AG04449 (cell line): ENCODE results near the gene P4HA2.

Source experiments
- CTCF ChIA-PET: fragments of 350-600 bp; formaldehyde crosslinking; extraction: SDS; loops from one replicate; lab custom pipeline; 2021; ENCODE audit warnings: antibody characterized with exemption; lab: Yijun Ruan, JAX
- POLR2A ChIA-PET: fragments of 400-600, 350-600 bp; formaldehyde crosslinking; extraction: SDS; loops from one replicate; lab custom pipeline; 2020; ENCODE audit warnings: antibody characterized with exemption, inconsistent platforms; lab: Yijun Ruan, JAX
- DNase-seq: peaks from one replicate; pipeline ENCODE4 v3.0.0-alpha.2; 2010; ENCODE audit warnings: low read depth, low spot score
- H3K4me3 ChIP-seq: 2 replicates; pipeline ENCODE4 v1.5.1; 2011; ENCODE audit warnings: low read depth, mild to moderate bottlenecking, control low read depth, low read length
- CTCF ChIP-seq: IDR thresholded peaks from one replicate; pipeline ENCODE4 v1.5.1; 2011; ENCODE audit warnings: mild to moderate bottlenecking, moderate library complexity, low read length, control low read depth, inconsistent platforms; ENCODE audit not compliant: insufficient read depth; ENCODE audit errors: missing control alignments

P4HA2 gene

GRCh38 chr5:132227485-132228240 lies at the start of gene P4HA2:
Gene P4HA2, minus strand, starts transcription at chr5:132227853. Its CDS starts 9,227 bp downstream, at chr5:132218626.
- DNase-seq: no peak
- ChIA-PET POLR2A (interaction anchor here (0.5 to 1.1 kb wide), 5 partner anchors 9 to 1780 kb away, joined by 3 to 9 read pairs (median 5); no protein-coding TSS in a partner anchor), CTCF (interaction anchor here (0.6 to 5.2 kb wide), 8 partner anchors 11 to 572 kb away, joined by 3 to 78 read pairs (median 5); no protein-coding TSS in a partner anchor)
- no peak for TF ChIP-seq CTCF
- H3K4me3 ChIP-seq: peak within 1 kb of the TSS; percentile 70

GRCh38 chr5:132277256-132277655 lies 49.6 kb upstream of the P4HA2 start:
- CTCF ChIA-PET: interaction anchor here (1.0 to 3.2 kb wide), 2 partner anchors 39 to 212 kb away, joined by 5 to 18 read pairs; no protein-coding TSS in a partner anchor
- no peak for DNase-seq
- POLR2A ChIA-PET: no interaction called here
- H3K4me3 ChIP-seq: no peak overlapping the region
- TF ChIP-seq CTCF: no peak

- ChIA-PET POLR2A (interaction anchor here (0.7 kb wide), 1 partner anchor 18 kb away, joined by 4 read pairs; no protein-coding TSS in a partner anchor), CTCF (interaction anchor here (0.9 to 6.7 kb wide), 6 partner anchors 11 to 212 kb away, joined by 3 to 46 read pairs (median 16); partner anchors contain the start of gene SLC22A4)
- DNase-seq: no peak
- TF ChIP-seq CTCF: no peak
- no peak overlapping the region for H3K4me3 ChIP-seq
Observed at GRCh38 chr5:132275367-132276220, 47.9 kb upstream of the P4HA2 start.

GRCh38 chr5:132274050-132274792 lies 46.6 kb upstream of the P4HA2 start:
- no peak overlapping the region for H3K4me3 ChIP-seq
- TF ChIP-seq CTCF: no peak
- CTCF ChIA-PET: interaction anchor here (1.2 to 6.7 kb wide), 8 partner anchors 8 to 209 kb away, joined by 3 to 46 read pairs (median 26); partner anchors contain the start of gene SLC22A4
- no peak for DNase-seq
- POLR2A ChIA-PET: no interaction called here

- no peak for DNase-seq
- no peak overlapping the region for H3K4me3 ChIP-seq
- no peak for TF ChIP-seq CTCF
- POLR2A ChIA-PET: no interaction called here
- CTCF ChIA-PET: interaction anchor here (1.2 to 6.7 kb wide), 11 partner anchors 9 to 94 kb away, joined by 3 to 46 read pairs (median 13); partner anchors contain the start of gene SLC22A4
Observed at GRCh38 chr5:132273631-132274030, 46.0 kb upstream of the P4HA2 start.
